A673 (cell line): ENCODE results near the gene SPTSSB. TPM values are rescaled to one million over a fixed set of nuclear protein-coding genes. Genes with fewer than 3 reads are reported as not detected.

Experiments
- BruUV-seq: library from RNA; stranded (reverse); fragments of 400-500 nt; replicated peaks from 2 replicates; lab custom pipeline; 2021; lab: Mats Ljungman, UMichigan
- CTCF ChIA-PET: fragments of 300-600 bp; sonication (Branson Sonifier 250); formaldehyde crosslinking; loops from one replicate; lab custom pipeline; 2022; ENCODE audit warnings: antibody characterized with exemption; lab: Charles Lee
- POLR2A ChIA-PET: fragments of 300-600 bp; sonication (Branson Sonifier 250); formaldehyde crosslinking; loops from one replicate; lab custom pipeline; 2022; ENCODE audit warnings: antibody characterized with exemption; ENCODE audit not compliant: low non-redundant PET; lab: Charles Lee
- DNase-seq: peaks from one replicate; pipeline ENCODE4 v3.0.0-alpha.2; 2015; ENCODE audit warnings: low spot score
- H3K27ac ChIP-seq: fragments of 200-600 bp; sonication (generic); 2 replicates; pipeline ENCODE4 v1.5.1; 2016; ENCODE audit warnings: mixed run types, low read depth, mild to moderate bottlenecking, mixed read lengths, antibody characterized with exemption, low read length; ENCODE audit not compliant: poor library complexity, severe bottlenecking
- H3K27me3 ChIP-seq: fragments of 200-600 bp; sonication (generic); replicated peaks from 2 replicates; pipeline ENCODE4 v1.6.1; 2017; ENCODE audit warnings: mixed run types, low read depth, mild to moderate bottlenecking, mixed read lengths, antibody characterized with exemption, low read length; ENCODE audit not compliant: insufficient read depth, poor library complexity
- H3K36me3 ChIP-seq: fragments of 200-600 bp; sonication (generic); 2 replicates; pipeline ENCODE4 v1.6.1; 2016; ENCODE audit warnings: mixed run types, mild to moderate bottlenecking, mixed read lengths, antibody characterized with exemption, low read length; ENCODE audit not compliant: insufficient read depth, poor library complexity, severe bottlenecking
- H3K4me1 ChIP-seq: fragments of 200-600 bp; sonication (generic); 2 replicates; pipeline ENCODE4 v1.6.1; 2017; ENCODE audit warnings: mixed run types, mild to moderate bottlenecking, mixed read lengths, antibody characterized with exemption, low read length; ENCODE audit not compliant: insufficient read depth, poor library complexity, severe bottlenecking
- H3K4me3 ChIP-seq: fragments of 200-600 bp; sonication (generic); 2 replicates; pipeline ENCODE4 v1.5.1; 2016; ENCODE audit warnings: low read depth, mixed run types, mild to moderate bottlenecking, mixed read lengths, low read length; ENCODE audit not compliant: poor library complexity, severe bottlenecking
- H3K9me3 ChIP-seq: fragments of 200-600 bp; sonication (generic); 2 replicates; pipeline ENCODE4 v1.6.1; 2016; ENCODE audit warnings: mixed run types, low read depth, mild to moderate bottlenecking, mixed read lengths, antibody characterized with exemption, low read length; ENCODE audit not compliant: poor library complexity, severe bottlenecking
- CTCF ChIP-seq: fragments of 300-800, 200-600 bp; sonication (generic); conservative IDR thresholded peaks from 2 replicates; pipeline ENCODE4 v1.5.1; 2017; ENCODE audit warnings: low read depth, mild to moderate bottlenecking, antibody characterized with exemption, low read length, moderate library complexity, mixed read lengths
- EZH2 ChIP-seq: fragments of 200-600 bp; sonication (generic); IDR thresholded peaks from 2 replicates; pipeline ENCODE4 v1.6.1; 2017; ENCODE audit warnings: borderline replicate concordance, low read depth, mild to moderate bottlenecking, mixed read lengths, antibody characterized with exemption, low read length; ENCODE audit not compliant: poor library complexity, severe bottlenecking
- intact Hi-C: fragments of 100-400 bp; cut with micrococcal nuclease; formaldehyde crosslinking; loops from one replicate; pipeline ENCODE4 v1.10.0; 2022; ENCODE audit not compliant: unreplicated experiment
- total RNA-seq: library from RNA; stranded (reverse); gene quantifications from 2 replicates; pipeline ENCODE4 v1.2.3, GENCODE V29; 2021

The SPTSSB gene
- total RNA-seq, 1 experiment from 2014 or later = not detected

DNA sequence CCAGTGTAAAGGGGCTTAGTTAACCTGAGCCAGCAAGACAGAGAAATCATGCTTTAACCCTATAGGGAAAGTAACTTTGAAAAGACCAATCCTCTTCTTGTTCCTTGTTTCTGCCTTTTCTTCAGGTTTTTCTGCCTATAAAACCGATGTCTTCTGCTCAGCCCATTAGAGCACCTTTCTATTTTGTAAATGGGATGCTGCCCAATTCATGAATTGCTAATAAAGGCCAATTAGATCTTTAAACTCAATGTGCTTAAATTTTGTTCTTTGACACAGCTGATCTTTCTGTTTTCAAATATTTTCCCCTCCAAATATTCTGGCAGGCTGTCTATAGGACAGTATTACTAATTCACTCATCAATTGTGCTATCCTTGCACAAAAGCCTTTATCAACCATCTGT lies 33.8 kb upstream of the SPTSSB start:
- H3K4me1 ChIP-seq = no peaks in the 10 kb centered on the region
- no peaks in the 10 kb centered on the region for H3K9me3 ChIP-seq
- no peak overlapping the region for H3K4me3 ChIP-seq
- BruUV-seq = no TSS peak
- CTCF ChIA-PET = no interaction called here
- POLR2A ChIA-PET = no interaction called here
- H3K36me3 ChIP-seq = no peaks in the 10 kb centered on the region
- TF ChIP-seq EZH2 (no peak), CTCF (no peak)
- H3K27me3 ChIP-seq = no peaks in the 10 kb centered on the region
- intact Hi-C loops = loop anchor here (5.0 to 10.0 kb wide), 2 partner anchors 100 to 718 kb away; no protein-coding TSS in a partner anchor
- H3K27ac ChIP-seq = no peak overlapping the region
- DNase-seq = no peak

DNA sequence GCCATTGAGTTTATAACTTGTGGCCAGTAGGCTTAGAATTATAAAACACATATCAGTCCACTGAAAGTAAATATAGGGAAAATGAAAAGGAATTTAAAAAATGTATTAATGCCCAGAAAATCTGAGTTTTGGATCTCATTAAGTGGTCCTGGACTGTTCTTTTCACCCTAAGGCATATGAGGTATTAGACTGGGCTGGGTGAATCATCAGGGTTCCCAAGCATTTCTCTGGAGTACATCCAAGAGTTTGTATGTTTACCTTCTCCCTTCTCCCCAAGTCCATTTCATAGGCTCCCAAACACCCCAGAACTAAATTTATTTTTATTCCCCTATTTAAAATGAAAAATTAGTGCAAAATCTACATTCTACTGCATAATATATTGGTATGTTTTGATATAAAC lies 31.9 kb upstream of the SPTSSB start:
- no peak for TF ChIP-seq CTCF
- TF ChIP-seq EZH2 = no peak
- no TSS peak for BruUV-seq
- H3K36me3 ChIP-seq = no peaks in the 10 kb centered on the region
- H3K9me3 ChIP-seq = no peaks in the 10 kb centered on the region
- no peaks in the 10 kb centered on the region for H3K27me3 ChIP-seq
- no peak for DNase-seq
- ChIA-PET POLR2A (no interaction called here), CTCF (no interaction called here)
- no peaks in the 10 kb centered on the region for H3K4me1 ChIP-seq
- no peak overlapping the region for H3K4me3 ChIP-seq
- intact Hi-C loops = loop anchor here (10.0 kb wide), 1 partner anchor 98 kb away; no protein-coding TSS in a partner anchor
- no peak overlapping the region for H3K27ac ChIP-seq

DNA sequence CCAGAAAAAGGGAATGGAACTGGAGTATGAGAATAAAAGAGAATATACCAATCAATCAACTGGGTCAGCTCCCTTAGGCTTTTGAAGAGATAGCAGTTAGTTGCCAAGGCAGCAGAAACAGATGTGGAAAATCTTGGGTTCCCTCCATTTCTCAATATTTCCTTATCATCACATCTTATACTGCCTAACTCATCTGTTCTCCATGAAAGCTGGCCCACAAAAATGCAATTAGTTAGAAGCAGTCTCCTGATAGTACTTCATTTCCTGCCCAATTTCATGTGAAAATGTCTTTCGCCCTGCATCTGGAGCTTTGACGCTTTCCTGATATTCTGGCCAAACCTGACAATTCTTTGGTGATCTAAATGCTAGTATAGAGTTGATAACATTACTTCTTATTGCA lies 30.1 kb upstream of the SPTSSB start:
- no peaks in the 10 kb centered on the region for H3K9me3 ChIP-seq
- no peak for DNase-seq
- H3K36me3 ChIP-seq = no peaks in the 10 kb centered on the region
- no peak overlapping the region for H3K27ac ChIP-seq
- intact Hi-C loops = loop anchor here (10.0 kb wide), 1 partner anchor 97 kb away; no protein-coding TSS in a partner anchor
- ChIA-PET POLR2A (no interaction called here), CTCF (no interaction called here)
- no TSS peak for BruUV-seq
- no peaks in the 10 kb centered on the region for H3K27me3 ChIP-seq
- H3K4me1 ChIP-seq = no peaks in the 10 kb centered on the region
- H3K4me3 ChIP-seq = no peak overlapping the region
- TF ChIP-seq EZH2 (no peak), CTCF (no peak)
